ENCODE results near the gene DELE1.
A peak's percentile ranks its signal among the peaks of the same experiment; 100 is the strongest.

Gene DELE1

GRCh38 chr5:141906517-141906916 lies 17.2 kb upstream of the DELE1 start:
- H3K4me3 ChIP-seq (ENCODE audit: low read length): no peak overlapping the region

GRCh38 chr5:141906972-141907371 lies 16.7 kb upstream of the DELE1 start:
- TF ChIP-seq ZNF274 (IDR thresholded peaks at IDR 0.05; ENCODE audit: low read depth, low read length): no peak
- H3K4me3 ChIP-seq (ENCODE audit: low read length): no peak overlapping the region

More at GRCh38 chr5:141906517-141906916, 17.2 kb upstream of the DELE1 start:
- TF ChIP-seq ZNF274 (IDR thresholded peaks at IDR 0.05; ENCODE audit: low read depth, low read length): no peak

GRCh38 chr5:141908796-141909195 lies 14.9 kb upstream of the DELE1 start:
- no peak for TF ChIP-seq ZNF274 (IDR thresholded peaks at IDR 0.05; ENCODE audit: low read depth, low read length)
- H3K4me3 ChIP-seq (ENCODE audit: low read length): no peak overlapping the region

- H3K4me3 ChIP-seq (ENCODE audit: low read length): no peak overlapping the region
- TF ChIP-seq ZNF274 (IDR thresholded peaks at IDR 0.05; ENCODE audit: low read depth, low read length): no peak
Measured at GRCh38 chr5:141909212-141909611, 14.5 kb upstream of the DELE1 start.

- H3K4me3 ChIP-seq (ENCODE audit: low read length): no peak overlapping the region
- no peak for TF ChIP-seq ZNF274 (IDR thresholded peaks at IDR 0.05; ENCODE audit: low read depth, low read length)
Measured at GRCh38 chr5:141910271-141910673, 13.4 kb upstream of the DELE1 start.

DNA sequence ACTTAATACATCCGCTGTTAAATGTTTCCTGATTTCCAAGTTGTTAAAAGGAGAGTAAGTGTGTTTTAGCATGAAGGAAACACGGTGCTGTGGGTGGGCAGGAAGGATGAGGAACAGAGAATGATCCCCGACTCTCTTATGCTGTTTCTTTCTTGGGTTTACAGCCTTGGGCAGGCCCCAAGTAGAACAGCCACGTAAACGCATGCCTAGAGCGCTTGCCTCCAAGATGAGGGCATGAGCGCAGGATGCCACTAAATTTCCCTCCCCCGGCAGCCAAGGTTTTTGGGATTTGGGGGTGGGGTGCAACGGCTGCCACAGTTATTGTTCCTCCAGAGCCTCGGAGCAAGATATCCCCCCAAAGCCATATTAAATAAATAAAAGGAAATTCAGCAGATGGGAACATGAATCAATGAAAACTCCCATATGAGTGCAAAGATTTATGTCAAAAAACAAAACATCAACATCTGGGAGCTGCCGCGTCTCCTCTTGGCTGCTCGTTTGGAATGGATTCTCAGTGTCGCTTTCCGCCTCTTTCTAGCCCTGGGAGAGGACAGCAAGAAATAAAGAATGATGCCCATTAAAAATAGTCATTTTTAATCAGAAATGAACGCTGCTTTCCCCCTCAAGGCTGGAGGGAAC lies 10.0 kb upstream of the DELE1 start:
- TF ChIP-seq ZNF274 (IDR thresholded peaks at IDR 0.05; ENCODE audit: low read depth, low read length): no peak
- no peak overlapping the region; the same call in 1 of the 2 replicates for H3K4me3 ChIP-seq (ENCODE audit: low read length)

DNA sequence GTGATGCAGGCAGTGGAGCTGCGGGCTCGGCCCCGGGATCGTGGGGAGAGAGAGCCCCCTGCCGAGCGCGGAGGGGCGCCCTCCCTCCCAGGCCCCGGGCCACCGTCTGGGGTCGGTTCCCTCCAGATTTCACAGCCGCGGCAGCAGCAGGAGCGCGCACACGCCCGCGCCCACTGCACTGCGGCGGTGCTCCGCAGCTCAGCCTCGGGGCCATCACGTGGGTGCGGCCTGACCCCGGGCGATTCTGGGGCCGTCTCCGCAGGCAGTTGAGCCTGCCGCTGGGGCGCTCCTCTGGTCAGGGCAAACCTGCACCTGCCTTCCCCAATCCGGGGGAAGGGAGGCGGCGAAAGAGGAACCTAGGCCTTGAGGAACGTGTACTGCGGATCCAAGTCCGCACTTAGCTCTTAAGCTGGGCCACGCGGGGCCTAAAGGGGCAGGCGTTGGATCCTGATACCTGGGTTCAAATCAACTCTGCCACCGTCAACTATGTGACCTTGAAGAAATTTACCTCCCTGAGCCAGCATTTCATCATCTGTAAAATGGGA lies 9.4 kb upstream of the DELE1 start:
- no peak overlapping the region; the same call in 1 of the 2 replicates for H3K4me3 ChIP-seq (ENCODE audit: low read length)
- no peak for TF ChIP-seq ZNF274 (IDR thresholded peaks at IDR 0.05; ENCODE audit: low read depth, low read length)

- no peak for TF ChIP-seq ZNF274 (IDR thresholded peaks at IDR 0.05; ENCODE audit: low read depth, low read length)
- no peak overlapping the region for H3K4me3 ChIP-seq (ENCODE audit: low read length)
Measured at GRCh38 chr5:141914797-141915196, 8.9 kb upstream of the DELE1 start.

DNA sequence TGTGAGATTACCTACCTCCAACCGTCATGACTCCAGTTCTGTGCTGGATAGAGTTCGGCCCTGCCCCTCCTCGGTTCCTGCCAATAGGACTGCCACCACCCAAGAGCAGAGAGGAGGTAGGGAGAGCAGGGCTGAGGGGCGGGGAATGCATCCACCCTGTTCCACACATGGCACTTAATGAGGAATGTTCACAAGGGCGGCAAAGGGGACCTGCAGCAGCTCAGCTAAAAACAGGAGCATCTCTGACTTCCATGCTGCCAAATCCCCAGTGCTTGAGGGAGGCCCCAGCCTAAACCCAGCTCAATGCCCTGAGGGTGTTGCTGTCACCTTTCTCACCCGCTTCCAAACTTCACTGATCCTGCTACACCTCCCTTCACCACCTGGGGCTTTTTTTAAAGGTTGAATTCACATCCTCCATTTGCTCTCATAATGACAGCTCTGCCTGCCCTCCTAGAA lies 7.8 kb upstream of the DELE1 start:
- no peak for TF ChIP-seq ZNF274 (IDR thresholded peaks at IDR 0.05; ENCODE audit: low read depth, low read length)
- H3K4me3 ChIP-seq (ENCODE audit: low read length): no peak overlapping the region

DNA sequence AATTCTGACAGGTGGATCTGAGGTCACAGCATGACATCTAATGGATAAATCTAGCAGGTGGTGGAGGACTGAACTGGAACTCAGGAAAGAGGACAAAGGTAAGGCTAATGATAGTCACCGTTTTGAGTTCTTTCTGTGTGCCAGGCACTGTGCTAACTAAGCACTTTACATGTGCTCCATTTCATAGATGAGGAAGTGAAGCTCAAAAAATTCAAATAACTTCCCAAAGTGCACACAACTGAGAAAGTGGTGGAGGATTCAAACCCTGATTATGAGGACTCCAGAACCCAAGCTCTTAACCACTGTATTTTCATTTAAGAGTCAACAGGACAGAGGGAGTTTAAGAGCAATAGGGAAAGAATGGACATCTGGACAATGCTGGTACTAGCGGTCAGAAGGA lies 7.1 kb upstream of the DELE1 start:
- no peak overlapping the region for H3K4me3 ChIP-seq (ENCODE audit: low read length)
- no peak for TF ChIP-seq ZNF274 (IDR thresholded peaks at IDR 0.05; ENCODE audit: low read depth, low read length)

- no peak for TF ChIP-seq ZNF274 (IDR thresholded peaks at IDR 0.05; ENCODE audit: low read depth, low read length)
- H3K4me3 ChIP-seq (ENCODE audit: low read length): no peak overlapping the region
Measured at GRCh38 chr5:141917760-141918159, 5.9 kb upstream of the DELE1 start.

GRCh38 chr5:141919218-141920119 lies 4.2 kb upstream of the DELE1 start:
- H3K4me3 ChIP-seq (ENCODE audit: low read length): no peak overlapping the region
- no peak for TF ChIP-seq ZNF274 (IDR thresholded peaks at IDR 0.05; ENCODE audit: low read depth, low read length)

GRCh38 chr5:141920771-141921170 lies 2.9 kb upstream of the DELE1 start:
- H3K4me3 ChIP-seq (ENCODE audit: low read length): no peak overlapping the region
- no peak for TF ChIP-seq ZNF274 (IDR thresholded peaks at IDR 0.05; ENCODE audit: low read depth, low read length)

GRCh38 chr5:141922827-141923447 lies 734 bp upstream of the DELE1 start:
- H3K4me3 ChIP-seq (ENCODE audit: low read length): peak overlapping the region; percentile 73

Measured in GM08714 (cell line).